GM18858 (cell line): ENCODE results near the gene UNC80.

Experiments used
- ATAC-seq: cut with Tn5 transposase; IDR thresholded peaks from one replicate; pipeline ENCODE4 v1.9.1; 2021; ENCODE audit not compliant: unreplicated experiment

The UNC80 gene

GRCh38 chr2:209905691-209906090, 134.1 kb downstream of the UNC80 start:
- no peak for ATAC-seq

DNA sequence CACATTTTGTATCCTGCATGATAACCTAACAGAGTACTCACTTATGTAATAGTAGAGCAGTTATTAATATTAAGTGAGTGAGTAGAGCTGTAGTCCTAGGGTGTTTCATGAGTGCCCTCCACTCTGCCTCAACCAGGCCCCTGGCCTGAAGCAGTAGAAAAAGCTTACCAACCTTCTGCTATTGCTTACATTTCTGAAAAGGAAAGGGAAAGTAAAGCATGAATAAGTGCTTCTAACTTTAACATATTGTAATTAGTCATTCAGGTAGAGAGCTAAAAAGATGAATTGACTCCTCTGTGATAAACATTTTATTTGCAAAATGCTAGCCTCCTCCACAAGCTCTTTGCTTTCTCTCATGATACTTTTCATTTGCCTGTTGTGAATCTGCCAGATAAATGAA, 136.1 kb downstream of the UNC80 start:
- ATAC-seq: no peak

- no peak for ATAC-seq
These were observed 136.9 kb downstream of the UNC80 start for GRCh38 chr2:209908511-209908910.

DNA sequence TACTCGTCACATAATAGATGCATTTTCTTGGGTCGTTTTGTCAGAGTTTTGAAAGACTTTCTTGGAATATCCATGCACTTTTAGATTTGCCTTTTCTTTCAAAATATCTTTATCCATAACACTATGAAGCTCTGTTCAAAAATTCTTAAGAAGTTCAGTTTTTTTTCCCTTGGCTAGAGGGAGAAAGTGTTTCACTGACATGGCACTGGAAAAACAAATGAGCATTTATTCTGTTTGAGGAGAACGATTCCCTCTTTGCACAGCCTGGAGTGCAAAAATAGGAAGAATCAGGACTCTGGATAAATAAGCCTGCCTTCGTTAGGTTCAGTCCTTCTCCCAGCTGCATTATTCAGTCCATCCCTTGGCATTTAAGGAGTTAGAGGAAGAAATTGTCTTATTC, 139.9 kb downstream of the UNC80 start:
- no peak for ATAC-seq

GRCh38 chr2:209913786-209914345, 142.2 kb downstream of the UNC80 start:
- ATAC-seq: no peak

- no peak for ATAC-seq
These were observed 145.6 kb downstream of the UNC80 start for GRCh38 chr2:209917154-209917771.

- no peak for ATAC-seq
These were observed 146.6 kb downstream of the UNC80 start for GRCh38 chr2:209918251-209918650.

GRCh38 chr2:209922116-209922515, 150.5 kb downstream of the UNC80 start:
- ATAC-seq: no peak

- no peak for ATAC-seq
These were observed 157.7 kb downstream of the UNC80 start for GRCh38 chr2:209929369-209929768.

DNA sequence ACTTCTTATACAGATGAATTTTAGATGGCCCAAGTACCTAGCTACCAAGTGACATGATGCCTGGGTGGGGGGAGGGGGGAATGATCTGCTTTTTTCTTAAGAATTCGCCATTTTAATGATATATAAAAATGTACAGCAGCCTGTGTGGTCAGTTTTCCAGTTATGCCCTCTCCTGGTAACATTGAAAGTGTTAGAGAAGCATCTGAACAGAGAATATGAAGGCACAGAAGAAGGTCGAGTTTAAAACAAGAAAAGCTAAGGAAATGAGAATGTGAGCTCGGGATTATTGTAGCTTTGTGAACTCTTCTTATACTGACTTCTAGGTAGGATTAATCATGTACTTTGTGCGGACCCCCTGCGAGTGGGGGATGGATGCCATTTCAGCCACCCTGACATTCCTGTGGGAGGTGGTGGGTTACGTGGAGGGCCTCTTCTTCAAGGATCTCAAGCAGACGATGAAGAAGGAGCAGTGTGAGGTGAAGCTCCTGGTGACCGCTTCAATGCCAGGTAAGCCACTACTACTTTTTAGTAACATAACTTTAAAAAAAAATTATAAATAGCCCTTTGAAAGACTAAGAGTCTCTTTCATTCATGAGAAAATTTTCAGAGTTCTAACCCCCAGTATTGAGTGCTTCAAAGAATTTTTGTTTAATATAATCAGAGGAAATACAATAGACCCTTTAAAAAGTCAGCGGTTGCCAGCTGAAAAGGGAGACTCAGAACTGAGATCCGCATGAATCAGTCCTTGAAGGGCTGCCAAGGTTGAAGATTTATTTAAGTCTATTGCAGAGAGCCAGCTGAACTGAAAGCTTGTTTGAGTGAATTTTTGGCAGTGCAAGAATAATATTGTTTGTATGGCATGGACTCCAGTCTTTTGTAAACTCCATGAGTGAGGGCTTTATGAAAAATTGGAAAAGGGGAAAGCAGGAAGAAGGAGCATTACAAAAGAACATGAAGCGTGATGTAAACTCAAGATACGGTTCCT, 162.2 kb downstream of the UNC80 start:
- no peak for ATAC-seq

GRCh38 chr2:209936106-209936666, 164.6 kb downstream of the UNC80 start:
- ATAC-seq: no peak

DNA sequence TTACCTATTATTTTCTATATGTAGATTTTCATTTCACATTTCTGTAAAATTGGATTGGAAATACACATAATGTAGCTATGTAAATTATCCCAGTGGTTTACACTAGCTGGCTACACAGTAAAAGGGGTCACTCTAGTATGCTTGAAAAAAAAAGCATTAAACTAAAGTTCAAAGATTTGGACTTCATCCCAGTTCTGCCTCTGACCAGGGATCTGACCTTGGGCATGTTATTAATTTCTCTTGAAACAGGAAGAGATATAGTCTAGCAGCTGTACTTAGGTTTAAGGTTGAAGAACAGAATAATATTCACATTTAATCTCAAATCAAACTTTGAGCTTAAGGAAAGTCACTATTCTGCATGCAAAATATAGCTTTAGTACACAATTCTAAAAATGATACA, 166.3 kb downstream of the UNC80 start:
- ATAC-seq: no peak

GRCh38 chr2:209938906-209939305, 167.3 kb downstream of the UNC80 start:
- ATAC-seq: no peak

DNA sequence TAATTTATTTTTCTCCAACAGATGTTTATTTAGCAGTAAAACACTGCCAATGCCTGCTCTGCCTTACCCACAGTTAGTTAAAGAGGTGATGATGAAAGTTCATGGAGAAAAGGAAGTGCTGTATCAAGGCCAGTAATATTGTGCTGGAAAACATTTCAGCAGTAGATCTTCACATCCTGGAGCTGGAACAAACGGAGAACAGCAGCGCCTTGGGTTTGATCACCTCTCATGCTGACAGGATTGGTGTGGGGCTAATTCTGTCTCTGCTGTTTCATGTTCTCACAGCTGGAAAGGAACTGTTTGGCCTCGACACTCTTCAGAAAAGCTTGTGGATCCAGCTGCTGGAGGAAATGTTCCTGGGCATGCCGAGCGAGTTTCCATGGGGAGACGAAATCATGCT, 169.3 kb downstream of the UNC80 start:
- ATAC-seq: no peak

DNA sequence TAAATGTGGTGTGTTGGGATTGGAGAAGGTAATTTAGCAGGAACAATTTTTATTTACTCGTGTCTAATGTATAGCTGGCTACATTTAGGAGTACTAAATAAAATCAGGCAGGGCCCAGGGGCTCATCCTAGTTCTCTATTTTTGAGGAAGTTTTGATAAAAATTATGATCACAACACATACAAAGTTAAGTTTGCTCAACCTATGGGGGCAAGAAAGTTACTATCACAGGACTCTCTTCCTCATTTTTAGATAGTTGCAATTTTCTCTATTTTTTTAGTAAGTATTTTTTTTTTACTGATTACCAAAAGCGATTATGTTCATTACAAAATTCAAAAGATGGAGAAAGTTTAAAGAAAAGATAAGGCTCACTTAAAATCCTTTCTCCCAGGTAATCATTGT, 170.8 kb downstream of the UNC80 start:
- no peak for ATAC-seq

GRCh38 chr2:209942936-209943605, 171.4 kb downstream of the UNC80 start:
- ATAC-seq: no peak

DNA sequence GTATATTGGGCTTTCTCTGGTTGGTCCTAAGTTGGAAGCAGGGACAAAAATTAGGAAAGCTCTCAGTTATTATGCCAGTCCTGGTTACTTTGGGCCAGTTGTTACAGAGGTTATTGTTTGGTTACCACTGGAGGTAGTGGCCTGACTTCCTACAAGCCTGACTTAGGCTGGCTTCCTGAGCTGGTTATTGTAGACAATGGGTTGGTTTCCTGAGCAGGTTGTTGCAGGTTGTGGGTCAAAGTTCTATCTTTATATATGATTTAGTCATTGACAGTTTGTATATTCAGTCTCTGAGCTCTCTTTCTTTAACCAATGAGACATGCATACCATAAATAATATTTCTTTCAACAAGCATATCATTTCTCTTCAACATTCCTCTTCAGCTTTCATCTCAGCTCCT, 172.1 kb downstream of the UNC80 start:
- no peak for ATAC-seq

DNA sequence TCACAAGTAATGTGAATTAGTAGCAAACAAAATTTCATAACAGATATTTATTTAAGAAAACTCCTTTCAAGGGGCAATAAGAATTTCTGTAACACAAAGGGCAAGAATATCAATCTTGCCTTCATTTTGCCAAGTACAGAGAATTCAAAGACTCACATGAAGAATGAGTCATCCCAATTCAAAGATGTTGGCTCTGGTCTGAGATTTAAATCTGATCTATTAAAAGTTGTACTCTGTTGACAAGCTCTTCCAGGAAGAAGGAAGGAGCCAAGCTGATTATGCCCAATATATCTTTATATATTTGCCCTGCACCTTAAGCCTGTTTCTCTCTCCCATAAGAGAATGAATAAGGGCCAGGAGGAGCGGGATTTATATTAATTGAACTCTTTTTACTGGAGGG, 174.9 kb downstream of the UNC80 start:
- no peak for ATAC-seq

DNA sequence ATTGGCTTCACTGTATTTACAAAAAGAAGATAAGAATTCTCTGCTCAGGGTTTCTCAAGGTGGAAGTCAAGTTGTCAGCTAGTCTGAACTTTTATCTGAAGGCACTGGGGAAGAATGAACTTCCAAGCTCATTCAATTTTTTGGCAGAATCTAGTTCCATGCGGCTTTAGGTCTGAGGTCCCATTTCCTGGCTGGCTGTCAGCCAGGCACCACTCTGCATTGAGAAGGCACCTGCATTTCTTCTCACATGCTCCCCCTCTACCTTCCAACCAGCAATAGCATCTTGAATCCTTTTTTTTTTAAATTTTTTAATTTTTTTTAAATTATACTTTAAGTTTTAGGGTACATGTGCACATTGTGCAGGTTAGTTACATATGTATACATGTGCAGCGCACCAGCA, 184.6 kb downstream of the UNC80 start:
- no peak for ATAC-seq

DNA sequence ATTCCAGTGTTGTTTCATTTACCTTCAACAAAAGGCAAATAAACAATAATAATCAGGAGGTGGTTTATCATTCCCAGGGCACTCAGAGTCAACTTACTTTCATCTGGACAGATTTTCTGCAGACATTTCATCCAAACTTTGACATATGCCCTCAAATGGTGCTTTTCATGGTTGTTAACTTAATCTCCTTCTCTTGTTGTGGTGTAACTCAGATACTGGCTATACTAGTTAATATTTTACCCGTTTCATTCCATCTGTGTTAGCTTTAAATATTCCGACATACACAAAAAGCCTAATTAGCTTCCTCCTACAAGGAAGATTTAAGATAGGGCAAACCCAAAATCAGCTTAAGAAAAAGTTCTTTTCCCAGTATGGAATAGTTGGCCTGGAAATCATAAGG, 186.4 kb downstream of the UNC80 start:
- no peak for ATAC-seq

DNA sequence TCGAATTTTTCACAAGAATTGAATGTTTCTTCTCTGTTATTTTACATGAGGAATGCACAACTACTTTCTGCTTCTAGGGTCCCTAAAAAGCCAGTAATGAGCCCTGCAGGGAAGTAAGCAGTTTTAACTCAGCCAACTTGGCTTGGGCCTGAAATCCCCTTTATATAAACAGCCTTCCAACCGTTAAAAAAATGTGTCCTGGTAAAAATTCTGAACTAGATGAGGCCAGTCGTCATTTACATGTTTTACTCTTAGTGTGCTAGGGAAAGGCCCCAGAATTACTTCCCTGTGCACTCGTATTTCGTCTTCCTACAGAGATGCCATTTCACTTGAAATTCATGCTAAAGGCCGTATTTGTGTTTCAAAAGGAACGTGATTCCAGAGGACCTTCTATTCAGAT, 188.4 kb downstream of the UNC80 start:
- no peak for ATAC-seq
